T-helper 1 cell treated with Interleukin-12 subunit alpha and Interleukin-12 subunit beta and Interleukin-4 antibody, amounts not matched to agents 30 μg/mL and 1 μg/mL, for 36 hours (primary cell): ENCODE measurements around the gene LIX1.

Experiments used
- H3K27ac Mint-ChIP-seq: one replicate; pipeline ENCODE4 v1.8.0; 2021; ENCODE audit warnings: mild to moderate bottlenecking, mixed read lengths
- H3K27me3 Mint-ChIP-seq: one replicate; pipeline ENCODE4 v1.8.0; 2021; ENCODE audit warnings: low read depth, mixed read lengths
- H3K36me3 Mint-ChIP-seq: one replicate; pipeline ENCODE4 v1.8.0; 2021; ENCODE audit warnings: low read depth, mixed read lengths
- H3K4me1 Mint-ChIP-seq: one replicate; pipeline ENCODE4 v1.8.0; 2021; ENCODE audit warnings: low read depth, mixed read lengths
- H3K4me3 Mint-ChIP-seq: one replicate; pipeline ENCODE4 v1.8.0; 2021; ENCODE audit warnings: mild to moderate bottlenecking, moderate library complexity, mixed read lengths
- H3K9me3 Mint-ChIP-seq: one replicate; pipeline ENCODE4 v1.8.0; 2021; ENCODE audit warnings: mixed read lengths

Gene LIX1

GRCh38 chr5:97102010-97102470 is 40.4 kb downstream of the LIX1 start:
- no peaks in the 10 kb centered on the region for H3K9me3 Mint-ChIP-seq
- H3K27me3 Mint-ChIP-seq, result peaks cover 49% of the 10 kb centered on the region

GRCh38 chr5:97101189-97101910 is 41.1 kb downstream of the LIX1 start:
- H3K9me3 Mint-ChIP-seq, result no peaks in the 10 kb centered on the region
- H3K27ac Mint-ChIP-seq, result no peak overlapping the region
- H3K36me3 Mint-ChIP-seq, result no peaks in the 10 kb centered on the region
- H3K4me3 Mint-ChIP-seq, result no peak overlapping the region
- H3K27me3 Mint-ChIP-seq, result peaks cover 52% of the 10 kb centered on the region
- peaks cover 4% of the 10 kb centered on the region for H3K4me1 Mint-ChIP-seq

More at GRCh38 chr5:97102010-97102470, 40.4 kb downstream of the LIX1 start:
- Mint-ChIP-seq H3K27ac (no peak overlapping the region), H3K36me3 (no peaks in the 10 kb centered on the region), H3K4me1 (no peaks in the 10 kb centered on the region), H3K4me3 (no peak overlapping the region)

GRCh38 chr5:97100476-97100875 is 41.9 kb downstream of the LIX1 start:
- H3K4me3 Mint-ChIP-seq, result no peak overlapping the region
- H3K36me3 Mint-ChIP-seq, result no peaks in the 10 kb centered on the region
- no peaks in the 10 kb centered on the region for H3K9me3 Mint-ChIP-seq
- H3K27me3 Mint-ChIP-seq, result peaks cover 47% of the 10 kb centered on the region
- peaks cover 9% of the 10 kb centered on the region for H3K4me1 Mint-ChIP-seq
- H3K27ac Mint-ChIP-seq, result no peak overlapping the region

GRCh38 chr5:97098922-97099321 is 43.5 kb downstream of the LIX1 start:
- Mint-ChIP-seq H3K36me3 (peaks cover 2% of the 10 kb centered on the region), H3K27ac (no peak overlapping the region), H3K27me3 (peaks cover 33% of the 10 kb centered on the region), H3K9me3 (no peaks in the 10 kb centered on the region), H3K4me1 (peaks cover 20% of the 10 kb centered on the region), H3K4me3 (no peak overlapping the region)

GRCh38 chr5:97097326-97098230 is 44.8 kb downstream of the LIX1 start:
- peaks cover 30% of the 10 kb centered on the region for H3K27me3 Mint-ChIP-seq
- no peak overlapping the region for H3K27ac Mint-ChIP-seq
- H3K4me3 Mint-ChIP-seq, result no peak overlapping the region
- no peaks in the 10 kb centered on the region for H3K9me3 Mint-ChIP-seq
- peaks cover 20% of the 10 kb centered on the region for H3K4me1 Mint-ChIP-seq
- peaks cover 2% of the 10 kb centered on the region for H3K36me3 Mint-ChIP-seq

- Mint-ChIP-seq H3K27ac (no peak overlapping the region), H3K4me3 (no peak overlapping the region), H3K4me1 (peaks cover 20% of the 10 kb centered on the region), H3K9me3 (no peaks in the 10 kb centered on the region), H3K27me3 (peaks cover 34% of the 10 kb centered on the region), H3K36me3 (peaks cover 2% of the 10 kb centered on the region)
Observed at GRCh38 chr5:97096846-97097245, 45.6 kb downstream of the LIX1 start.

- Mint-ChIP-seq H3K4me3 (no peak overlapping the region), H3K4me1 (peaks cover 20% of the 10 kb centered on the region), H3K27me3 (peaks cover 39% of the 10 kb centered on the region)
Observed at GRCh38 chr5:97096191-97096590, 46.2 kb downstream of the LIX1 start.

GRCh38 chr5:97095318-97095732 is 47.1 kb downstream of the LIX1 start:
- Mint-ChIP-seq H3K36me3 (peaks cover 2% of the 10 kb centered on the region), H3K27me3 (peaks cover 45% of the 10 kb centered on the region), H3K9me3 (no peaks in the 10 kb centered on the region), H3K27ac (peak overlapping the region; percentile 64), H3K4me1 (peaks cover 20% of the 10 kb centered on the region), H3K4me3 (peak overlapping the region; percentile 42)

More at GRCh38 chr5:97096191-97096590, 46.2 kb downstream of the LIX1 start:
- peaks cover 2% of the 10 kb centered on the region for H3K36me3 Mint-ChIP-seq
- H3K9me3 Mint-ChIP-seq, result no peaks in the 10 kb centered on the region
- no peak overlapping the region for H3K27ac Mint-ChIP-seq

GRCh38 chr5:97094579-97095317 is 47.7 kb downstream of the LIX1 start:
- Mint-ChIP-seq H3K4me1 (peaks cover 20% of the 10 kb centered on the region), H3K27me3 (peaks cover 44% of the 10 kb centered on the region), H3K4me3 (peak overlapping the region; percentile 42), H3K9me3 (no peaks in the 10 kb centered on the region), H3K36me3 (peaks cover 2% of the 10 kb centered on the region), H3K27ac (peak overlapping the region; percentile 64)

- Mint-ChIP-seq H3K4me1 (peaks cover 20% of the 10 kb centered on the region), H3K36me3 (peaks cover 2% of the 10 kb centered on the region), H3K27ac (no peak overlapping the region), H3K27me3 (peaks cover 44% of the 10 kb centered on the region), H3K9me3 (no peaks in the 10 kb centered on the region), H3K4me3 (no peak overlapping the region)
Observed at GRCh38 chr5:97093193-97093592, 49.2 kb downstream of the LIX1 start.

GRCh38 chr5:97090944-97091343 is 51.5 kb downstream of the LIX1 start:
- no peaks in the 10 kb centered on the region for H3K9me3 Mint-ChIP-seq
- H3K27me3 Mint-ChIP-seq, result peaks cover 37% of the 10 kb centered on the region
- H3K36me3 Mint-ChIP-seq, result peaks cover 2% of the 10 kb centered on the region
- no peak overlapping the region for H3K4me3 Mint-ChIP-seq
- no peak overlapping the region for H3K27ac Mint-ChIP-seq
- peaks cover 14% of the 10 kb centered on the region for H3K4me1 Mint-ChIP-seq

- Mint-ChIP-seq H3K36me3 (no peaks in the 10 kb centered on the region), H3K27ac (no peak overlapping the region), H3K4me1 (no peaks in the 10 kb centered on the region), H3K27me3 (peaks cover 37% of the 10 kb centered on the region), H3K4me3 (no peak overlapping the region), H3K9me3 (peaks cover 5% of the 10 kb centered on the region)
Observed at GRCh38 chr5:97089149-97089801, 53.1 kb downstream of the LIX1 start.

GRCh38 chr5:97088774-97089148 is 53.6 kb downstream of the LIX1 start:
- peaks cover 9% of the 10 kb centered on the region for H3K9me3 Mint-ChIP-seq
- H3K27me3 Mint-ChIP-seq, result peaks cover 37% of the 10 kb centered on the region
- H3K27ac Mint-ChIP-seq, result no peak overlapping the region
- no peak overlapping the region for H3K4me3 Mint-ChIP-seq
- no peaks in the 10 kb centered on the region for H3K4me1 Mint-ChIP-seq
- H3K36me3 Mint-ChIP-seq, result no peaks in the 10 kb centered on the region

- Mint-ChIP-seq H3K9me3 (peaks cover 9% of the 10 kb centered on the region), H3K27ac (no peak overlapping the region), H3K36me3 (no peaks in the 10 kb centered on the region), H3K4me3 (no peak overlapping the region), H3K27me3 (peaks cover 39% of the 10 kb centered on the region), H3K4me1 (peaks cover 2% of the 10 kb centered on the region)
Observed at GRCh38 chr5:97087138-97087537, 55.3 kb downstream of the LIX1 start.
